Fibroblast of lung (primary cell): ENCODE data around the gene OR11A1. TPM values are rescaled to one million over a fixed set of nuclear protein-coding genes. Genes with fewer than 3 reads are reported as not detected.

Source experiments
- DNase-seq, 2 donors: peaks; one replicate each; pipeline versions ENCODE4 v3.0.0 to v3.0.0-alpha.2; 2010; ENCODE audit warnings: low read depth in 2 of 2
- H2AFZ ChIP-seq: 2 replicates; pipeline ENCODE4 v1.5.1; 2012; ENCODE audit warnings: low read length, control low read depth, inconsistent platforms
- H3K27ac ChIP-seq: 2 replicates; pipeline ENCODE4 v1.5.1; 2011; ENCODE audit warnings: low read length, control low read depth; ENCODE audit not compliant: insufficient read depth
- H3K27me3 ChIP-seq: 2 replicates; pipeline ENCODE4 v1.5.1; 2011; ENCODE audit warnings: mild to moderate bottlenecking, low read length; ENCODE audit not compliant: control insufficient read depth, insufficient read depth
- H3K36me3 ChIP-seq: 2 replicates; pipeline ENCODE4 v1.5.1; 2011; ENCODE audit warnings: low read length; ENCODE audit not compliant: control insufficient read depth, insufficient read depth
- H3K4me1 ChIP-seq: 2 replicates; pipeline ENCODE4 v1.5.1; 2011; ENCODE audit warnings: low read length; ENCODE audit not compliant: control insufficient read depth, insufficient read depth; ENCODE audit errors: extremely low read depth
- H3K4me2 ChIP-seq: 2 replicates; pipeline ENCODE4 v1.5.1; 2011; ENCODE audit warnings: low read length, control low read depth; ENCODE audit not compliant: insufficient read depth; ENCODE audit errors: extremely low read depth
- H3K4me3 ChIP-seq, 4 experiments: fragments of 200-600 bp in 1 of 4; sonication (generic) in 1 of 4; replicated peaks in 1 of 4; 2 replicates each; pipeline ENCODE4 v1.5.1; 2011 to 2016; ENCODE audit warnings: low read length in 4 of 4, low read depth in 3 of 4, mild to moderate bottlenecking in 3 of 4, control low read depth in 2 of 4, inconsistent platforms in 1 of 4, mixed read lengths in 1 of 4; ENCODE audit not compliant: insufficient read depth in 1 of 4; ENCODE audit errors: control extremely low read depth in 1 of 4
- H3K79me2 ChIP-seq: 2 replicates; pipeline ENCODE4 v1.5.1; 2012; ENCODE audit warnings: mild to moderate bottlenecking, low read length, inconsistent platforms; ENCODE audit not compliant: control insufficient read depth, insufficient read depth
- H3K9ac ChIP-seq: 2 replicates; pipeline ENCODE4 v1.5.1; 2011; ENCODE audit warnings: mild to moderate bottlenecking, low read length, control low read depth; ENCODE audit not compliant: insufficient read depth
- H3K9me3 ChIP-seq: 2 replicates; pipeline ENCODE4 v1.5.1; 2012; ENCODE audit warnings: low read depth, low read length; ENCODE audit not compliant: control insufficient read depth, insufficient read depth
- H4K20me1 ChIP-seq: 2 replicates; pipeline ENCODE4 v1.5.1; 2011; ENCODE audit warnings: low read length; ENCODE audit not compliant: control insufficient read depth, insufficient read depth; ENCODE audit errors: extremely low read depth
- EZH2 ChIP-seq: IDR thresholded peaks from 2 replicates; pipeline ENCODE4 v1.5.1; 2012; ENCODE audit warnings: low read length, control low read depth, mild to moderate bottlenecking; ENCODE audit errors: missing control alignments
- polyA plus RNA-seq, 2 donors: library from polyadenylated mRNA; depleted of rRNA in 1 of 2; stranded (reverse) in 1 of 2; unstranded in 1 of 2; fragments of >200 nt; gene quantifications; 2 replicates each; pipeline ENCODE4 v1.2.1, GENCODE V29; 2011 to 2012; ENCODE audit warnings: missing spikeins in 1 of 2
- total RNA-seq: library from RNA; depleted of rRNA; stranded (reverse); fragments of >200 nt; gene quantifications from 2 replicates; pipeline ENCODE4 v1.2.1, GENCODE V29; 2014
- TF ChIP-seq, protein P1 (sequence below), 2 donors: IDR thresholded peaks in 1 of 2; conservative IDR thresholded peaks in 1 of 2; 1 replicate in 1 of 2; 2 replicates in 1 of 2; pipeline ENCODE4 v1.5.1; 2011 to 2012; ENCODE audit warnings: low read length in 2 of 2, control low read depth in 1 of 2, inconsistent platforms in 1 of 2, low read depth in 1 of 2, mild to moderate bottlenecking in 1 of 2

Gene OR11A1
- total and polyA plus RNA-seq, 2 donors (not counting 1 experiment from before 2014, with no cell fraction given): not detected

GRCh38 chr6:29395331-29395730 lies 61.5 kb downstream of the OR11A1 start, which contains the start of gene OR12D2:
Gene OR12D2 (plus strand): TSS chr6:29395631. CDS start chr6:29396700, 1,069 bp downstream.
- no peak within 1 kb of the TSS for H3K4me3 ChIP-seq
- H3K79me2 ChIP-seq: no peaks in the 10 kb centered on the region
- TF ChIP-seq, protein P1, sequence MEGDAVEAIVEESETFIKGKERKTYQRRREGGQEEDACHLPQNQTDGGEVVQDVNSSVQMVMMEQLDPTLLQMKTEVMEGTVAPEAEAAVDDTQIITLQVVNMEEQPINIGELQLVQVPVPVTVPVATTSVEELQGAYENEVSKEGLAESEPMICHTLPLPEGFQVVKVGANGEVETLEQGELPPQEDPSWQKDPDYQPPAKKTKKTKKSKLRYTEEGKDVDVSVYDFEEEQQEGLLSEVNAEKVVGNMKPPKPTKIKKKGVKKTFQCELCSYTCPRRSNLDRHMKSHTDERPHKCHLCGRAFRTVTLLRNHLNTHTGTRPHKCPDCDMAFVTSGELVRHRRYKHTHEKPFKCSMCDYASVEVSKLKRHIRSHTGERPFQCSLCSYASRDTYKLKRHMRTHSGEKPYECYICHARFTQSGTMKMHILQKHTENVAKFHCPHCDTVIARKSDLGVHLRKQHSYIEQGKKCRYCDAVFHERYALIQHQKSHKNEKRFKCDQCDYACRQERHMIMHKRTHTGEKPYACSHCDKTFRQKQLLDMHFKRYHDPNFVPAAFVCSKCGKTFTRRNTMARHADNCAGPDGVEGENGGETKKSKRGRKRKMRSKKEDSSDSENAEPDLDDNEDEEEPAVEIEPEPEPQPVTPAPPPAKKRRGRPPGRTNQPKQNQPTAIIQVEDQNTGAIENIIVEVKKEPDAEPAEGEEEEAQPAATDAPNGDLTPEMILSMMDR (conservative IDR thresholded peaks at IDR 0.05 in 1 of 2, IDR thresholded peaks at IDR 0.05 in 1 of 2; ENCODE audit: low read depth in 1 of 2, low read length in 2 of 2): no peak
- no peak for TF ChIP-seq EZH2
- no peak for DNase-seq
- no peak within 1 kb of the TSS for H3K27ac ChIP-seq
- H3K4me2 ChIP-seq: no peak within 1 kb of the TSS
- H3K4me1 ChIP-seq: no peaks in the 10 kb centered on the region
- no peak within 1 kb of the TSS for H3K9ac ChIP-seq
- no peaks in the 10 kb centered on the region for H3K27me3 ChIP-seq
- no peaks in the 10 kb centered on the region for H3K9me3 ChIP-seq
- no peak within 1 kb of the TSS for H2AFZ ChIP-seq
- no peaks in the 10 kb centered on the region for H4K20me1 ChIP-seq
- H3K36me3 ChIP-seq: no peaks in the 10 kb centered on the region

DNA sequence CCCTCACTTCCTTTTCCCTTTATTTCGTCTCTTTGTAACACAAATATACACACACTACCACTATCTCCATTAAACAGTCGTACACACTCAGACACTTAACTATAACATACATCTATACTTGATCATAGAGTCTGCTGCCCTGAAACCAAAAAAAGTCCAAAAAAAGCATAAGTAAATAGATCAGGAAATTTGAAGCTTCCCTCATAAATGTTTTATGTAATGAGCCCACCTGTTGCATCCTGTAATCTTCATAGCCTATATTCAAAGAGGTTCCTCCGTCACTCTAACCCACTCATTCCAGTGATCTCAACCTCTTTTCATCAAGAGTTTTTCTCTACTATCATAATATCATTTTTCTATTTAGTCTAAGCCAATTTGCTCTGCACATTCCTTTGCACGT lies 68.3 kb downstream of the OR11A1 start:
- H2AFZ ChIP-seq: no peak overlapping the region
- H3K27me3 ChIP-seq: no peaks in the 10 kb centered on the region
- H3K4me2 ChIP-seq: no peak overlapping the region
- no peaks in the 10 kb centered on the region for H3K4me1 ChIP-seq
- H3K27ac ChIP-seq: no peak overlapping the region
- H3K4me3 ChIP-seq: no peak overlapping the region
- DNase-seq: no peak
- H3K79me2 ChIP-seq: no peaks in the 10 kb centered on the region
- H3K9ac ChIP-seq: no peak overlapping the region
- no peaks in the 10 kb centered on the region for H3K9me3 ChIP-seq
- H3K36me3 ChIP-seq: no peaks in the 10 kb centered on the region
- no peaks in the 10 kb centered on the region for H4K20me1 ChIP-seq
- no peak for TF ChIP-seq EZH2
- TF ChIP-seq, protein P1 (conservative IDR thresholded peaks at IDR 0.05 in 1 of 2, IDR thresholded peaks at IDR 0.05 in 1 of 2; ENCODE audit: low read depth in 1 of 2, low read length in 2 of 2): no peak

GRCh38 chr6:29376003-29376402 lies 80.9 kb downstream of the OR11A1 start:
- Histone ChIP-seq H3K4me3 (no peak overlapping the region), H3K9ac (no peak overlapping the region), H3K36me3 (no peaks in the 10 kb centered on the region), H3K4me1 (no peaks in the 10 kb centered on the region), H3K27ac (no peak overlapping the region), H3K27me3 (no peaks in the 10 kb centered on the region), H3K79me2 (no peaks in the 10 kb centered on the region), H3K4me2 (no peak overlapping the region), H4K20me1 (no peaks in the 10 kb centered on the region), H2AFZ (no peak overlapping the region), H3K9me3 (no peaks in the 10 kb centered on the region)
- TF ChIP-seq, protein P1 (conservative IDR thresholded peaks at IDR 0.05 in 1 of 2, IDR thresholded peaks at IDR 0.05 in 1 of 2; ENCODE audit: low read depth in 1 of 2, low read length in 2 of 2): no peak
- no peak for TF ChIP-seq EZH2
- no peak for DNase-seq

Other genes with a start within 250 kb of the OR11A1 start
- gene OR14J1, start 155.4 kb downstream of the OR11A1 start, total RNA-seq: not detected in 2 replicates
- not detected in 2 replicates for gene OR14J1, start 155.4 kb downstream of the OR11A1 start, polyA plus RNA-seq
- gene OR5V1, start 88.2 kb downstream of the OR11A1 start, total RNA-seq: not detected in 2 replicates
- gene OR5V1, start 88.2 kb downstream of the OR11A1 start, polyA plus RNA-seq: not detected in 2 replicates
- gene OR12D3, start 81.8 kb downstream of the OR11A1 start, total RNA-seq: not detected in 2 replicates
- gene OR12D3, start 81.8 kb downstream of the OR11A1 start, polyA plus RNA-seq: not detected in 2 replicates
- not detected in 2 replicates for gene OR12D2, start 61.4 kb downstream of the OR11A1 start, total RNA-seq
- gene OR12D2, start 61.4 kb downstream of the OR11A1 start, polyA plus RNA-seq: not detected in 2 replicates
- not detected in 2 replicates for gene OR12D1, start 42.1 kb downstream of the OR11A1 start, total RNA-seq
- not detected in 2 replicates for gene OR12D1, start 42.1 kb downstream of the OR11A1 start, polyA plus RNA-seq
- not detected in 2 replicates for gene OR10C1, start 17.8 kb downstream of the OR11A1 start, total RNA-seq
- gene OR10C1, start 17.8 kb downstream of the OR11A1 start, polyA plus RNA-seq: not detected in 2 replicates
- gene OR2H1, start 84 bp upstream of the OR11A1 start, total RNA-seq: not detected in 2 replicates
- gene OR2H1, start 84 bp upstream of the OR11A1 start, polyA plus RNA-seq: not detected in 2 replicates
- not detected in 2 replicates for gene MAS1L, start 30.9 kb upstream of the OR11A1 start, total RNA-seq
- gene MAS1L, start 30.9 kb upstream of the OR11A1 start, polyA plus RNA-seq: not detected in 2 replicates
- gene UBD, start 102.7 kb upstream of the OR11A1 start, total RNA-seq: not detected in 2 replicates
- 0.06 TPM in 1 of 2 replicates, not detected in the other for gene UBD, start 102.7 kb upstream of the OR11A1 start, polyA plus RNA-seq
- gene OR2H2, start 128.1 kb upstream of the OR11A1 start, total RNA-seq: not detected in 2 replicates
- gene OR2H2, start 128.1 kb upstream of the OR11A1 start, polyA plus RNA-seq: not detected in 2 replicates
- 10.5 and 13.4 TPM in 2 replicates for gene GABBR1, start 176.1 kb upstream of the OR11A1 start, total RNA-seq
- 8.7 and 10.9 TPM in 2 replicates for gene GABBR1, start 176.1 kb upstream of the OR11A1 start, polyA plus RNA-seq
- not detected in 2 replicates for gene MOG, start 200.0 kb upstream of the OR11A1 start, total RNA-seq
- gene MOG, start 200.0 kb upstream of the OR11A1 start, polyA plus RNA-seq: not detected in 2 replicates
- gene ZFP57, start 224.1 kb upstream of the OR11A1 start, total RNA-seq: not detected in 2 replicates
- not detected in 2 replicates for gene ZFP57, start 224.1 kb upstream of the OR11A1 start, polyA plus RNA-seq